Measurements from ENCODE around the gene PDZD4. TPM values are rescaled to one million over a fixed set of nuclear protein-coding genes. Genes with fewer than 3 reads are reported as not detected.

The PDZD4 gene
- total and polyA plus RNA-seq, 10 of the 15 experiments (the other 5 are each of a cell fraction or from before 2014, with no cell fraction given): 0.01 to 0.15 (median 0.04) TPM; not detected in 6

DNA sequence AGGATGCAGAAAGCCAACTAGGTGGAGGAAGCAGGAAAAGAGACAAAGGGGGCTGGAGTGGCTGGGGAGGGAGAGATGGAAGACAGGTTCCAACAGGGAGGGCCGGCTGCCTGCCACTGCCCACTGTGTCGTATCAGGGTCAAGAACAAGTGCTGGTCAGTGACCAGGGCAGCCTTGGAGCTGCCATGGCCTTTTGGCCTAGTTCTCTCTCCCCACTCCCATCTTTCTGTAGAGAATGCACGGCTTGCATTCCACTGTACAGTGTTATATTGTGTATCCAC lies 43.7 kb upstream of the PDZD4 start:
- in situ Hi-C loops (cut with MboI): no loop called here
- intact Hi-C loops (cut with micrococcal nuclease; ENCODE audit: unreplicated experiment): no loop called here
- POLR2A ChIA-PET: no interaction called here
- no peak for DNase-seq (ENCODE audit: low read depth, low spot score)
- RAD21 ChIA-PET (ENCODE audit: unreplicated experiment): no interaction called here
- H3K4me2 ChIP-seq (ENCODE audit: control insufficient read depth, insufficient read depth): no peak overlapping the region
- CTCF ChIA-PET: no interaction called here
- WGBS (ENCODE audit: insufficient coverage, insufficient replicate concordance, low lambda C conversion rate, missing lambda C conversion rate): 6% methylated on average over 3 of the region's 3 CpGs
- no peaks in the 10 kb centered on the region for H4K20me1 ChIP-seq (ENCODE audit: control insufficient read depth, insufficient read depth)
- H3K27ac ChIP-seq (ENCODE audit: control insufficient read depth, insufficient read depth): no peak overlapping the region
- no TSS peak for BruUV-seq (replicated peaks)
- no peak overlapping the region for H2AFZ ChIP-seq (ENCODE audit: control insufficient read depth, low read depth, low read length)
- no peak for FAIRE-seq
- H3K4me1 ChIP-seq (ENCODE audit: control insufficient read depth, insufficient read depth, low read length): no peaks in the 10 kb centered on the region
- H3K36me3 ChIP-seq (ENCODE audit: control insufficient read depth in 2 of 2, insufficient read depth in 2 of 2, low read length in 1 of 2): no peaks in the 10 kb centered on the region
- no peaks in the 10 kb centered on the region; the same call in 2 of the 3 replicates for H3K9me3 ChIP-seq (replicated peaks; ENCODE audit: control insufficient read depth, insufficient read depth, low read length)
- TF ChIP-seq POLR2A (IDR thresholded peaks at IDR 0.05; ENCODE audit: low read depth, low read length) (no peak), KLF5 (IDR thresholded peaks at IDR 0.05; ENCODE audit: partially characterized antibody) (no peak)
- TF ChIP-seq, protein P1, sequence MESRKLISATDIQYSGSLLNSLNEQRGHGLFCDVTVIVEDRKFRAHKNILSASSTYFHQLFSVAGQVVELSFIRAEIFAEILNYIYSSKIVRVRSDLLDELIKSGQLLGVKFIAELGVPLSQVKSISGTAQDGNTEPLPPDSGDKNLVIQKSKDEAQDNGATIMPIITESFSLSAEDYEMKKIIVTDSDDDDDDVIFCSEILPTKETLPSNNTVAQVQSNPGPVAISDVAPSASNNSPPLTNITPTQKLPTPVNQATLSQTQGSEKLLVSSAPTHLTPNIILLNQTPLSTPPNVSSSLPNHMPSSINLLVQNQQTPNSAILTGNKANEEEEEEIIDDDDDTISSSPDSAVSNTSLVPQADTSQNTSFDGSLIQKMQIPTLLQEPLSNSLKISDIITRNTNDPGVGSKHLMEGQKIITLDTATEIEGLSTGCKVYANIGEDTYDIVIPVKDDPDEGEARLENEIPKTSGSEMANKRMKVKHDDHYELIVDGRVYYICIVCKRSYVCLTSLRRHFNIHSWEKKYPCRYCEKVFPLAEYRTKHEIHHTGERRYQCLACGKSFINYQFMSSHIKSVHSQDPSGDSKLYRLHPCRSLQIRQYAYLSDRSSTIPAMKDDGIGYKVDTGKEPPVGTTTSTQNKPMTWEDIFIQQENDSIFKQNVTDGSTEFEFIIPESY (IDR thresholded peaks at IDR 0.05): no peak
- no peak overlapping the region for H3K9ac ChIP-seq (ENCODE audit: control insufficient read depth, insufficient read depth, low read length)
- H3K79me2 ChIP-seq (ENCODE audit: control insufficient read depth, insufficient read depth, low read length): no peaks in the 10 kb centered on the region
- SMC1A ChIA-PET (ENCODE audit: uncharacterized antibody, unreplicated experiment): no interaction called here
- H3K4me3 ChIP-seq: no peak overlapping the region
- no peak for ATAC-seq
- peaks cover 2% of the 10 kb centered on the region in 2 experiments; a peak in 3 of 4 replicates for H3K27me3 ChIP-seq (replicated peaks in 1 of 2; ENCODE audit: control insufficient read depth in 2 of 2, insufficient read depth in 2 of 2, low read length in 1 of 2)

DNA sequence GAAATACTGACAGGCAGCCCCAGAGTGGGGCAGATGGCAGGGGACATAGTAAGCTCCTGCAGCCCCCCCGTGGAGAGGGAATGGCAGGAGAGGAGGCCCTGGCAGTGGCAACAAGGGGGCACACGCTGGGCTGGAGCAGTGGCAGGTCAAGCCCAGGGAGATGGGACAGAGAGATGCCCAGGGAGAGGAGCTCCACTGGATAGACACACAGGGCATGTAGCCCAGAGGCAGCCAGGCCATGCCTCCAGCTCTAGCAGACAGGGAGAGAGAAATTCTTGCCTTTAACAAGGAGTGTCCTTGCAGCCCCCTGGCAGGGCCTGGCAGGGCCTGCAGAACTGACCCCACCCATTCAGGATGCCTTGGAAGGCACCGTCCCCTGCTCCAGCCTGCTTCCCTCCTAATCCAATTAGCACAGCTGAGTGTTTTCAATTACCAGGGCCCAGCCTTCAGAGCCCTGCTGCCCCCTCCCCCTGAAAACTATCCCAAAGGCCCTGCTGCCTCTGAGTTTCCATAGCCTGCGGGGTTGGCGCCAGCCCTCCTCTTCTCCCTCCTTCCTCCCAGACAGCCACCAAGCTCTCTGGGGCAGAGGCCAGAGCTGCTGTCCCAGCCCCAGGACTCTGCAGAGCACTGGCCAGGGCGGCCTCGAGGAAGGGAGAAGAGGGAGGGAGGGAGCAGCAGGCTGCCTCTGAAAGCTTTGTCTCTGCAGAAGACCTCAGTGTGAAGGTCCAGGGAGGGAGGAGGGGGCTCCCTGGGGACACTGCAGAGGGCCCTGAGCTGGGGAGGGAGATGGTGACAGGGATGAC lies 43.1 kb upstream of the PDZD4 start:
- RAD21 ChIA-PET (ENCODE audit: unreplicated experiment): no interaction called here
- SMC1A ChIA-PET (ENCODE audit: uncharacterized antibody, unreplicated experiment): no interaction called here
- DNase-seq (ENCODE audit: low read depth, low spot score): no peak
- H2AFZ ChIP-seq (ENCODE audit: control insufficient read depth, low read depth, low read length): no peak overlapping the region
- in situ Hi-C loops (cut with MboI) (no loop called here), intact Hi-C loops (cut with micrococcal nuclease; ENCODE audit: unreplicated experiment) (no loop called here)
- POLR2A ChIA-PET: no interaction called here
- H3K9me3 ChIP-seq (replicated peaks; ENCODE audit: control insufficient read depth, insufficient read depth, low read length): no peaks in the 10 kb centered on the region; the same call in 2 of the 3 replicates
- CTCF ChIA-PET: interaction anchor here (0.6 kb wide), 1 partner anchor 186 kb away, joined by 3 read pairs; no protein-coding TSS in a partner anchor
- FAIRE-seq: no peak
- 3% methylated on average over 7 of the region's 7 CpGs for WGBS (ENCODE audit: insufficient coverage, insufficient replicate concordance, low lambda C conversion rate, missing lambda C conversion rate)
- no peak overlapping the region for H3K4me3 ChIP-seq
- peaks cover 2% of the 10 kb centered on the region in 2 experiments; a peak in 3 of 4 replicates for H3K27me3 ChIP-seq (replicated peaks in 1 of 2; ENCODE audit: control insufficient read depth in 2 of 2, insufficient read depth in 2 of 2, low read length in 1 of 2)
- H3K79me2 ChIP-seq (ENCODE audit: control insufficient read depth, insufficient read depth, low read length): no peaks in the 10 kb centered on the region
- H3K4me2 ChIP-seq (ENCODE audit: control insufficient read depth, insufficient read depth): no peak overlapping the region
- no peak for ATAC-seq
- no peaks in the 10 kb centered on the region for H4K20me1 ChIP-seq (ENCODE audit: control insufficient read depth, insufficient read depth)
- no peak overlapping the region for H3K9ac ChIP-seq (ENCODE audit: control insufficient read depth, insufficient read depth, low read length)
- H3K36me3 ChIP-seq (ENCODE audit: control insufficient read depth in 2 of 2, insufficient read depth in 2 of 2, low read length in 1 of 2): no peaks in the 10 kb centered on the region
- no peaks in the 10 kb centered on the region for H3K4me1 ChIP-seq (ENCODE audit: control insufficient read depth, insufficient read depth, low read length)
- BruUV-seq (replicated peaks): no TSS peak
- H3K27ac ChIP-seq (ENCODE audit: control insufficient read depth, insufficient read depth): no peak overlapping the region
- TF ChIP-seq, protein P2, sequence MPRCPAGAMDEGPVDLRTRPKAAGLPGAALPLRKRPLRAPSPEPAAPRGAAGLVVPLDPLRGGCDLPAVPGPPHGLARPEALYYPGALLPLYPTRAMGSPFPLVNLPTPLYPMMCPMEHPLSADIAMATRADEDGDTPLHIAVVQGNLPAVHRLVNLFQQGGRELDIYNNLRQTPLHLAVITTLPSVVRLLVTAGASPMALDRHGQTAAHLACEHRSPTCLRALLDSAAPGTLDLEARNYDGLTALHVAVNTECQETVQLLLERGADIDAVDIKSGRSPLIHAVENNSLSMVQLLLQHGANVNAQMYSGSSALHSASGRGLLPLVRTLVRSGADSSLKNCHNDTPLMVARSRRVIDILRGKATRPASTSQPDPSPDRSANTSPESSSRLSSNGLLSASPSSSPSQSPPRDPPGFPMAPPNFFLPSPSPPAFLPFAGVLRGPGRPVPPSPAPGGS (IDR thresholded peaks at IDR 0.05; ENCODE audit: borderline replicate concordance, insufficient read depth, low read depth, low read length, poor library complexity, severe bottlenecking): no peak
- TF ChIP-seq BACH1 (IDR thresholded peaks at IDR 0.05; ENCODE audit: borderline replicate concordance): no peak
- no peak for TF ChIP-seq ZNF24 (IDR thresholded peaks at IDR 0.05)
- no peak for TF ChIP-seq RAD21 (IDR thresholded peaks at IDR 0.05; ENCODE audit: insufficient read depth, low read depth, low read length)
- no peak for TF ChIP-seq CHD4 (IDR thresholded peaks at IDR 0.05)
- TF ChIP-seq MYB (IDR thresholded peaks at IDR 0.05; ENCODE audit: borderline replicate concordance, low read depth, low read length): no peak
- no peak for TF ChIP-seq MYC (IDR thresholded peaks at IDR 0.05; ENCODE audit: insufficient read depth, insufficient read length, insufficient replicate concordance, low read length, severe bottlenecking)

All from GM12878 (cell line).